Measurements from ENCODE around the gene PCARE. TPM values are rescaled to one million over a fixed set of nuclear protein-coding genes. Genes with fewer than 3 reads are reported as not detected.

The PCARE gene
- total and polyA plus RNA-seq, 4 donors: not detected

GRCh38 chr2:29051730-29052129 is 22.6 kb downstream of the PCARE start:
- H3K4me3 ChIP-seq (ENCODE audit: low read depth in 1 of 3, low read length in 3 of 3): no peak overlapping the region
- H3K27me3 ChIP-seq (ENCODE audit: control insufficient read depth in 4 of 4, insufficient read depth in 4 of 4, low read length in 3 of 4): no peaks in the 10 kb centered on the region
- no peak for TF ChIP-seq TAF1 (conservative IDR thresholded peaks at IDR 0.05)
- no peak for TF ChIP-seq FOXA1 (IDR thresholded peaks at IDR 0.05)
- TF ChIP-seq HNF4A (conservative IDR thresholded peaks at IDR 0.05): no peak
- TF ChIP-seq HNF4G (IDR thresholded peaks at IDR 0.05): no peak
- TF ChIP-seq, protein P1, sequence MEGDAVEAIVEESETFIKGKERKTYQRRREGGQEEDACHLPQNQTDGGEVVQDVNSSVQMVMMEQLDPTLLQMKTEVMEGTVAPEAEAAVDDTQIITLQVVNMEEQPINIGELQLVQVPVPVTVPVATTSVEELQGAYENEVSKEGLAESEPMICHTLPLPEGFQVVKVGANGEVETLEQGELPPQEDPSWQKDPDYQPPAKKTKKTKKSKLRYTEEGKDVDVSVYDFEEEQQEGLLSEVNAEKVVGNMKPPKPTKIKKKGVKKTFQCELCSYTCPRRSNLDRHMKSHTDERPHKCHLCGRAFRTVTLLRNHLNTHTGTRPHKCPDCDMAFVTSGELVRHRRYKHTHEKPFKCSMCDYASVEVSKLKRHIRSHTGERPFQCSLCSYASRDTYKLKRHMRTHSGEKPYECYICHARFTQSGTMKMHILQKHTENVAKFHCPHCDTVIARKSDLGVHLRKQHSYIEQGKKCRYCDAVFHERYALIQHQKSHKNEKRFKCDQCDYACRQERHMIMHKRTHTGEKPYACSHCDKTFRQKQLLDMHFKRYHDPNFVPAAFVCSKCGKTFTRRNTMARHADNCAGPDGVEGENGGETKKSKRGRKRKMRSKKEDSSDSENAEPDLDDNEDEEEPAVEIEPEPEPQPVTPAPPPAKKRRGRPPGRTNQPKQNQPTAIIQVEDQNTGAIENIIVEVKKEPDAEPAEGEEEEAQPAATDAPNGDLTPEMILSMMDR (IDR thresholded peaks at IDR 0.05; ENCODE audit: low read depth, low read length, missing input control): no peak
- no peak for TF ChIP-seq SP1 (IDR thresholded peaks at IDR 0.05)
- TF ChIP-seq EGR1 (IDR thresholded peaks at IDR 0.05; ENCODE audit: low read depth in 2 of 2): no peak
- no peak for TF ChIP-seq RXRA (IDR thresholded peaks at IDR 0.05)
- TF ChIP-seq, protein P2, sequence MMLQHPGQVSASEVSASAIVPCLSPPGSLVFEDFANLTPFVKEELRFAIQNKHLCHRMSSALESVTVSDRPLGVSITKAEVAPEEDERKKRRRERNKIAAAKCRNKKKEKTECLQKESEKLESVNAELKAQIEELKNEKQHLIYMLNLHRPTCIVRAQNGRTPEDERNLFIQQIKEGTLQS (IDR thresholded peaks at IDR 0.05): no peak
- H3K9ac ChIP-seq (ENCODE audit: low read depth in 1 of 2, low read length in 2 of 2): no peak overlapping the region
- no peaks in the 10 kb centered on the region for H3K36me3 ChIP-seq (ENCODE audit: control insufficient read depth in 4 of 4, insufficient read depth in 3 of 4, low read depth in 1 of 4, low read length in 3 of 4)
- no peaks in the 10 kb centered on the region for H3K4me1 ChIP-seq (ENCODE audit: control insufficient read depth in 4 of 4, insufficient read depth in 4 of 4, low read length in 3 of 4)
- no peaks in the 10 kb centered on the region for H3K9me3 ChIP-seq (ENCODE audit: control insufficient read depth in 4 of 4, low read length in 3 of 4)
- H3K27ac ChIP-seq (ENCODE audit: low read depth in 1 of 2, low read length in 2 of 2): no peak overlapping the region
- WGBS: 95% methylated on average over 12 of the region's 12 CpGs
- DNase-seq (ENCODE audit: low spot score): no peak

DNA sequence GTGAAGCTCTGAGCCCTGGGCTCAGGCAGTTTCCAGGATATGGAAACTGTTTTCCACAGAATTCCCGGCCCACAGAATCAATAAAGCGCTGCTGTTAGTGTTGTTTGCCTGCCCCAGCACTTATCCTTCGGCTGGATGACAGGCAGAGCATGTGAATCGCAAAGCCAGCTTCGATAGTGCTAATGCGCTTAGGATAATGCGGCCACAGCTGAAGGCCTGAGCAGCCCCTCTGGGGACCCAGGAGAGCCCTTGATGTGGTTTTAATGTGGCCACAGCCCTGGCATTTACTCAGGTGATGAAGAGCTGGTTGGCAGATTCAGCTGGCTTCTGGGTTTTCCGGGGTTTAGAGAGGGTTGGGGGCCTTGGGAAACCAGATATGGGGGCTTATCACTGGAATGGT is 23.7 kb downstream of the PCARE start:
- 74% methylated on average over 8 of the region's 8 CpGs for WGBS
- TF ChIP-seq EGR1 (IDR thresholded peaks at IDR 0.05; ENCODE audit: low read depth in 2 of 2) (no peak), SP1 (IDR thresholded peaks at IDR 0.05) (no peak), ZBTB33 (IDR thresholded peaks at IDR 0.05) (no peak), MAX (IDR thresholded peaks at IDR 0.05) (no peak), JUND (IDR thresholded peaks at IDR 0.05) (no peak), TAF1 (conservative IDR thresholded peaks at IDR 0.05) (no peak), HNF4G (IDR thresholded peaks at IDR 0.05) (no peak), RAD21 (IDR thresholded peaks at IDR 0.05) (no peak), HNF4A (conservative IDR thresholded peaks at IDR 0.05) (no peak), REST (IDR thresholded peaks at IDR 0.05) (no peak), FOXA1 (IDR thresholded peaks at IDR 0.05) (no peak), YY1 (IDR thresholded peaks at IDR 0.05) (no peak), GABPA (IDR thresholded peaks at IDR 0.05 in 1 of 2, conservative IDR thresholded peaks at IDR 0.05 in 1 of 2) (no peak)
- TF ChIP-seq, protein P2 (IDR thresholded peaks at IDR 0.05): no peak
- TF ChIP-seq, protein P1 (IDR thresholded peaks at IDR 0.05; ENCODE audit: low read depth, low read length, missing input control): no peak
- no peak overlapping the region for H3K27ac ChIP-seq (ENCODE audit: low read depth in 1 of 2, low read length in 2 of 2)
- H3K4me3 ChIP-seq (ENCODE audit: low read depth in 1 of 3, low read length in 3 of 3): no peak overlapping the region
- no peaks in the 10 kb centered on the region for H3K27me3 ChIP-seq (ENCODE audit: control insufficient read depth in 4 of 4, insufficient read depth in 4 of 4, low read length in 3 of 4)
- H3K9me3 ChIP-seq (ENCODE audit: control insufficient read depth in 4 of 4, low read length in 3 of 4): no peaks in the 10 kb centered on the region
- H3K9ac ChIP-seq (ENCODE audit: low read depth in 1 of 2, low read length in 2 of 2): no peak overlapping the region
- DNase-seq (ENCODE audit: low spot score): no peak
- H3K36me3 ChIP-seq (ENCODE audit: control insufficient read depth in 4 of 4, insufficient read depth in 3 of 4, low read depth in 1 of 4, low read length in 3 of 4): no peaks in the 10 kb centered on the region
- no peaks in the 10 kb centered on the region for H3K4me1 ChIP-seq (ENCODE audit: control insufficient read depth in 4 of 4, insufficient read depth in 4 of 4, low read length in 3 of 4)
